ENCODE data around the gene SHISAL2A. TPM values are rescaled to one million over a fixed set of nuclear protein-coding genes. Genes with fewer than 3 reads are reported as not detected.

The SHISAL2A gene
- total and polyA plus RNA-seq, 2 of the 8 experiments (the other 6 are each of a cell fraction or from before 2014, with no cell fraction given): 0.74 to 2.1 TPM

- no peak for TF ChIP-seq POLR2AphosphoS5 (IDR thresholded peaks at IDR 0.05; ENCODE audit: low read depth, low read length)
- no peak for TF ChIP-seq RAD21 (IDR thresholded peaks at IDR 0.05 in 1 of 2, conservative IDR thresholded peaks at IDR 0.05 in 1 of 2; ENCODE audit: low read depth in 2 of 2, low read length in 2 of 2)
- TF ChIP-seq NANOG (IDR thresholded peaks at IDR 0.05; ENCODE audit: insufficient read depth, low read depth, low read length, poor library complexity, severe bottlenecking): no peak
- no peak for TF ChIP-seq TCF12 (IDR thresholded peaks at IDR 0.05; ENCODE audit: low read depth, low read length)
- TF ChIP-seq BCL11A (IDR thresholded peaks at IDR 0.05; ENCODE audit: low read depth in 2 of 2, low read length in 2 of 2): no peak
- no peak for TF ChIP-seq POU5F1 (IDR thresholded peaks at IDR 0.05; ENCODE audit: low read depth, low read length)
- TF ChIP-seq CHD1 (IDR thresholded peaks at IDR 0.05; ENCODE audit: low read depth, low read length): no peak
These were observed 43.4 kb downstream of the SHISAL2A start (continued) for GRCh38 chr1:52676249-52676903.

Measured in H1 (cell line).